Renal cortical epithelial cell (primary cell): Measurements from ENCODE around the gene MUCL3. TPM values are rescaled to one million over a fixed set of nuclear protein-coding genes. Genes with fewer than 3 reads are reported as not detected.
A peak's percentile ranks its signal among the peaks of the same experiment; 100 is the strongest.
"Not testable (repeated sequence)": the region's sequence is repeated elsewhere in the genome, so short reads cannot be mapped to it uniquely, and the experiment has no call there.

Source experiments
- DNase-seq: peaks from one replicate; pipeline ENCODE4 v3.0.0-alpha.2; 2011; ENCODE audit warnings: low read depth
- total RNA-seq: library from RNA; depleted of rRNA; stranded (reverse); fragments of >200 nt; gene quantifications from 2 replicates; pipeline ENCODE4 v1.2.3, GENCODE V29; 2014

The MUCL3 gene
- total RNA-seq, 1 donor from 2014 or later: not detected

GRCh38 chr6:30979690-30980089 lies 38.9 kb downstream of the MUCL3 start:
- DNase-seq: no peak

GRCh38 chr6:30981942-30982772 lies 41.4 kb downstream of the MUCL3 start:
- peak; percentile 90 for DNase-seq

GRCh38 chr6:30983439-30983838 lies 42.7 kb downstream of the MUCL3 start, which contains the start of gene MUC21:
MUC21 (plus strand) TSS chr6:30983718; CDS start chr6:30983959, 241 bp downstream.
- no peak for DNase-seq

- no peak for DNase-seq
These were observed 44.7 kb downstream of the MUCL3 start for GRCh38 chr6:30985490-30985889.

- no peak for DNase-seq
These were observed 46.5 kb downstream of the MUCL3 start for GRCh38 chr6:30987304-30987703.

GRCh38 chr6:30988209-30988825 lies 47.5 kb downstream of the MUCL3 start:
- DNase-seq: no peak

- DNase-seq: peak; percentile 46
These were observed 49.8 kb downstream of the MUCL3 start for GRCh38 chr6:30990422-30991086.

GRCh38 chr6:30991891-30992290 lies 51.1 kb downstream of the MUCL3 start:
- DNase-seq: no peak

GRCh38 chr6:30997301-30997700 lies 56.5 kb downstream of the MUCL3 start:
- DNase-seq: no peak

GRCh38 chr6:30998785-30999184 lies 58.0 kb downstream of the MUCL3 start:
- DNase-seq: no peak

GRCh38 chr6:31000067-31000860 lies 59.5 kb downstream of the MUCL3 start:
- DNase-seq: not testable (repeated sequence)

GRCh38 chr6:31001281-31001888 lies 60.6 kb downstream of the MUCL3 start:
- no peak for DNase-seq

GRCh38 chr6:31002471-31002870 lies 61.7 kb downstream of the MUCL3 start:
- peak; percentile 36 for DNase-seq

Other genes with a start within 250 kb of the MUCL3 start
- 0.69 and 1.7 TPM in 2 replicates for gene NRM, start 250.0 kb upstream of the MUCL3 start, total RNA-seq
- 6.4 and 10.2 TPM in 2 replicates for gene MDC1, start 223.7 kb upstream of the MUCL3 start, total RNA-seq
- gene TUBB, start 220.6 kb upstream of the MUCL3 start, total RNA-seq: 312 and 597 TPM in 2 replicates
- 19.4 and 100 TPM in 2 replicates for gene FLOT1, start 198.3 kb upstream of the MUCL3 start, total RNA-seq
- 56.6 and 249 TPM in 2 replicates for gene IER3, start 196.4 kb upstream of the MUCL3 start, total RNA-seq
- gene DDR1, start 56.5 kb upstream of the MUCL3 start, total RNA-seq: 165 and 197 TPM in 2 replicates
- 17.2 and 24.2 TPM in 2 replicates for gene GTF2H4, start 32.8 kb upstream of the MUCL3 start, total RNA-seq
- gene VARS2, start 26.7 kb upstream of the MUCL3 start, total RNA-seq: 47.5 and 144 TPM in 2 replicates
- gene SFTA2, start 8.8 kb upstream of the MUCL3 start, total RNA-seq: 1.9 TPM in 1 of 2 replicates, not detected in the other
- not detected in 2 replicates for gene MUC21, start 42.7 kb downstream of the MUCL3 start, total RNA-seq
- 0.15 TPM in 1 of 2 replicates, not detected in the other for gene MUC22, start 69.5 kb downstream of the MUCL3 start, total RNA-seq
- gene C6orf15, start 171.6 kb downstream of the MUCL3 start, total RNA-seq: 1.4 TPM in 1 of 2 replicates, not detected in the other
- 1.0 and 5.1 TPM in 2 replicates for gene PSORS1C1, start 173.8 kb downstream of the MUCL3 start, total RNA-seq
- gene CDSN, start 179.5 kb downstream of the MUCL3 start, total RNA-seq: under 0.01 and 0.05 TPM in 2 replicates
- not detected in 2 replicates for gene PSORS1C2, start 198.1 kb downstream of the MUCL3 start, total RNA-seq
- gene CCHCR1, start 216.8 kb downstream of the MUCL3 start, total RNA-seq: 12.9 and 21.0 TPM in 2 replicates
- 2.2 and 10.8 TPM in 2 replicates for gene TCF19, start 217.6 kb downstream of the MUCL3 start, total RNA-seq
- gene POU5F1, start 229.7 kb downstream of the MUCL3 start, total RNA-seq: 6.6 and 11.3 TPM in 2 replicates